ENCODE results near the gene ZBTB11.
"Not testable (repeated sequence)": the region's sequence is repeated elsewhere in the genome, so short reads cannot be mapped to it uniquely, and the experiment has no call there.

Gene ZBTB11

DNA sequence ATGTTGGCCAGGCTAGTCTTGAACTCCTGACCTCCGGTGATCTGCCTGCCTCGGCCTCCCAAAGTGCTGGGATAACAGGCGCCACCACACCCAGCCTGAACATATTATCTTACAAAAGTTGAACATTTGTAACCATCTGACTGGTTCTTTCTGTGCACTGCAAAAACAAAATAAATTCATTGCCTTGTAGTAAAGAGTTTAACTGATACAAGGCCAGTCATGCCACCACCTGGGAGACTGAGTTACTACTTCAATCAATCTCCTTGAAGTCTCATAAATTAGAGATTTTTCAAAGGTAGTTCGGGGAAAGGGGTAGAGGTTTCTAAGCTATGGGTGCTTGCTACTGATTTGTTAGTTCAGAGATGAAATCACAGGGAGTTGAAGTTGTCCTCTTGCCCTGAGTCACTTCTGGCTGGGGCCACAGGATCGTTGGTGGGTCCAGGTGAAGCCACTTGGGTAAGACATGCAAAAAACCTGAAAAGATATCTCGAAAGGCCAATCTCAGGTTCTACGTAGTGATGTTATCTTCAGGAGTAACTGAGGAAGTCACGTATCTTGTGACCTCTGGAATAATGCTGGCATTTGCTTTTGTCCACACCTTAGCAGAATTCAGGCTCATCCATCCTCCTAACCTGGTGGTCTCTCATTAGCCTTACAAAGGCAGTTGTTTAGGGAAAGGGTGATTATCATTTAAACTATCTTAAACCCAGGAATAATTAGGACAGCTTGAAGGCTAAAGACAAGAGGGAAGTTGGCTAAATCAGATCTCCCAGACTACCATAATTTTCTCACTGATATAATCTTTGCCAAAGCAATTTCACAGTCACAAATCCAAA lies 33.7 kb downstream of the ZBTB11 start:
- no peak for DNase-seq (ENCODE audit: low read depth, low spot score)

DNA sequence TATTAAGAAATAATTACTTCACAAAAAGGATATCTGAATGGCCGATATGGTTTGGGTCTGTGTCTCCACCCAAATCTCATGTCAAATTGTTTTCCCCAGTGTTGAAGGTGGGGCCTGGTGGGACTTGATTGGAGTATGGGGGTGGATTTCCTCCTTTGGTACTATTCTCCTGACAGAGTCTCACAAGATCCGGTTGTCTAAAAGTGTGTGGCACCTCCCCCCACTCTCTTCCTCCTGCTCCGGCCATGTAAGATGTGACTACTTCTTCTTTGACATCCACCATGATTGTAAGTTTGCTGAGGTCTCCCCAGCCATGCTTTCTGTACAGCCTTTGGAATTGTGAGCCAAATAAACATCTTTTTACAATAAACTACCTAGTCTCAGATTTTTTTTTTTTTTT lies 34.5 kb downstream of the ZBTB11 start:
- no peak for DNase-seq (ENCODE audit: low read depth, low spot score)

DNA sequence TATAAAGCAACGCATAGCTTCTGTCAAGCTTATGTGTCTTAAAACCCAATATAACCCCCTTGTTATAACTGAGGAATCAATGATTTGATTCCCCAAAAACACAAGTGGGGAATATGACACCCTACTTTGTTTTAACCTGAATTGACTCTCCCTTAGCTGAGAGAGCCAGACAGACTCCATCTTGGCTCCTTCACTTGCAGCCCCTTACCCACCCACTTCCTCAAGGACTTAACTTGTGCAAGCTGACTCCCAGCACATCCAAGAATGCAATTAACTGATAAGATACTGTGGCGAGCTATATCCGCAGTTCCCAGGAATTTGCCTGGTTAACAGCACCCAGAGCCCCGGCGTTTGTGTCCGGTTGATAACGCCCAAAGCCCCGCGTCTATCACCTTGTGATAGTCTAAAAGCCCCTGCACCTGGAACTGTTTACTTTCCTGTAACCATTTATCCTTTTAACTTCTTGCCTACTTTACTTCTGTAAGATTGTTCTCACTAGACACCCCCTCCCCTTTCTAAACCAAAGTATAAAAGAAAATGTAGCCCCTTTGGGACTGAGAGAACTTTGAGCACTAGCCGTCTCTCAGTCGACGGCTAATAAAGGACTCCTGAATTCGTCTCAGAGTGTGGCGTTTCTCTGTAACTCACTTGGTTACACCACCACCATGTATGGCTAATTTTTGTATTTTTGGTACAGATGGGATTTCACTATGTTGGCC lies 35.4 kb downstream of the ZBTB11 start:
- not testable (repeated sequence) for DNase-seq (ENCODE audit: low read depth, low spot score)

DNA sequence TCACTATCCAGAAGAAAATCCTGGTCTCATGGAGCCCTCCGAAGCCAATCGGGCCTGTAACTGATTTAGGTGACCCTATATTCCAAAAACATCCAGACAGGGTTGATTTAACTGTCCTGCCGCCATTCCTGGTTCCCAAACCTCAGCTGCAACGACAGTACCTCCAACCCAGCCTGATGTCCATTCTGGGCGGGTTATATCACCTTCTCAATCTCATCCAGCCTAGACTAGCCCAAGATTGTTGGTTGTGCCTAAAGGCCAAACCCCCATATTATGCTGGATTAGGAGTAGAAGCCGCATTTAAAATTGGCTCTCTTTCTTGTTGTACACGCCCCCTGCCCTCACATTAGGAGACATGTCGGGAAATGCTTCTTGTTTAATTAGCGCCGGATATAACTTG lies 36.7 kb downstream of the ZBTB11 start:
- no peak for DNase-seq (ENCODE audit: low read depth, low spot score)

DNA sequence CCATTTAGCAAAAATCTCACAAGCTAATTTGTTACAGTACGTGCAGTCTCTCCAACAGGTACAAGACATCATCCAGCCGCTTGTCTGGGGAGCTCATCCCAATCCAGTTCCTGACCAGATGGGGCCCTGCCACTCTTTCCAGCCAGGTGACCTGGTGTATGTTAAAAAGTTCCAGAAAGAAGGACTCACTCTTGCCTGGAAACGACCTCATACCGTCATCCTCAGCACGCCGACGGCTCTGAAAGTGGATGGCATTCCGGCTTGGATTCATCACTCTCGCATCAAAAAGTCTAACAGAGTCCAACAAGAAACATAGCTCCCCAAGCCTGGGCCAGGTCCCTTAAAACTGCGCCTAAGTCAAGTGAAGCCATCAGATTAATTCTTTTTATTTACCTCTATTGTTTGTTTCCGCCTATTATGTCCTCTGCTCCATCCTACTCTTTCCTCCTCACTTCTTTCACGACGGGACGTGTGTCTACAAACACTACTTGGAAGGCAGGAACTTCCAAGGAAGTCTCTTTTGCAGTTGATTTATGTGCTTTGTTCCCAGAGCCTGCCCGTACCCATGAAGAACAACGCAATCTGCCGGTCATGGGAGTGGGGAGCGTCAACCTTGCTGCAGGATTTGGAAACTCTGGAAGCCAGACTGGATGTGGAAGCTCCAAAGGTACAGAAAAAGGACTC lies 37.5 kb downstream of the ZBTB11 start:
- DNase-seq (ENCODE audit: low read depth, low spot score) = no peak

DNA sequence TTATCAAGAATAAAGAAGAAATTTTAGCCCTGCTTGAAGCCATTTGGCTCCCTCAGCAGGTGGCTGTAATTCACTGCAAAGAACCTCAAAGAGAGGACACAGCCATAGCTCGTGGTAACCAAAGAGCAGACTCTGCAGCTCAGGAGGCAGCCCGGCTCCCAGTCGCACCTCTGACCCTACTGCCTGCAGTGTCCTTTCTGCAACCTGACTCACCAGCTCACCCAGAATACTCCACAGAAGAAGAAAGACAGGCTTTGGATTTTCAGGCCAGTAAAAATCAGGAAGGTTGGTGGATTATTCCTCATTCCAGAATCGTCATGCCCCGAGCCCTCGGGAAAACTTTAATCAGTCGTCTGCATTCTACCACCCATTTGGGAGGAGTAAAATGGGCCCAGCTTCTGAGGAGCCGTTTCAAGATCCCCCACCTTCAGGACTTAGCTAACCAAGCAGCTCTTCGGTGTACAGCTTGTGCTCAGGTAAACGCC lies 38.6 kb downstream of the ZBTB11 start:
- DNase-seq (ENCODE audit: low read depth, low spot score) = no peak

DNA sequence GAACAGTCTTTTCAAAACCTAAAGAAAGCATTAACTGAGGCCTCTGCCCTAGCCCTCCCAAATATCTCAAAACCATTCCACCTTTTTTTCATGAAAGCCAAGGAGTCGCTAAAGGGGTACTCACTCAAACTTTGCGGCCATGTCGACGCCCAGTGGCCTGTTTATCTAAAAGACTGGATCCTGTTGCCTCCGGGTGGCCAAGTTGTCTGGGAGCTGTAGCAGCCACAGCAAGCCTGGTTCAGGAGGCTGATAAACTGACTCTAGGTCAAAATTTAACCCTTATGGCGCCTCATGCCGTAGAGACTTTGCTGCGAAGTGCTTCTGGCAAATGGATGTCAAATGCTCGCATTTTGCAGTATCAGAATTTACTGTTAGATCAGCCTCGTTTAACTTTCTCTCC lies 39.5 kb downstream of the ZBTB11 start:
- DNase-seq (ENCODE audit: low read depth, low spot score) = no peak

DNA sequence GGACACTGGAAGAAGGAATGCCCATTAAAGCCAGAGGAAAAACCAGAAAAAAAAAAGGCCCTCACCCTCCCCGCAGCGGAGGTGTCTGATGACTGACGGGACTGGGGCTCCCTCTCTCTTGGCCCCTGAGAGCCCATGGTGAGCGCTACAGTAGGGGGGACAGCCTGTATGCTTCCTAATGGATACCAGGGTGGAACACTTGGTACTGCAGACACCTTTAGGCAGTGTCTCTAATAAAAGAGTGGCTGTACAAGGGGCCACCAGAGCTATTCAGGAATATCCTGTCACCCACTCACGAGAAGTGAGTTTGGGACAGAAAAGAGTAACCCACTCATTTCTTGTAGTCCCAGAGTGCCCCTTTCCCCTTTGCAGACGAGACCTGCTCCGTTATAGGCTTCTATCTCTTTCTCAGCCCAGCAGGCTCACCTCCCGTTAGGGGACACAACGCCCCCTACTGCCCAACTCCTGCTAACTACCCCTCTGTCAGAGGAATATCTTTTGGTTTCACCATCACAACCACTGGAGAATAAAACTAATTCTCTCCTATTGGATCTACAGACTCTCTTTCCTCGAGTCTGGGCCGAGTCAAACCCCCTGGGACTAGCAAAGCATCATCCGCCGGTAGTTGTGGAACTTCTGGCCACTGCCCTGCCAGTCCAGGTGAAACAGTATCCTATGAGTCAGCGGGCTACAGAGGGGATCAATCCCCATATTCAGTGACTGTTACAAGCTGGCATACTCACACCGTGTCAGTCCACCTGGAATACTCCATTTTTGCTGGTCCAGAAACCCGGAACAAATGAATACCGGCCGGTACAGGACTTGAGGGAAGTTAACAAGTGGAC lies 40.8 kb downstream of the ZBTB11 start:
- DNase-seq (ENCODE audit: low read depth, low spot score) = peak; percentile 20

DNA sequence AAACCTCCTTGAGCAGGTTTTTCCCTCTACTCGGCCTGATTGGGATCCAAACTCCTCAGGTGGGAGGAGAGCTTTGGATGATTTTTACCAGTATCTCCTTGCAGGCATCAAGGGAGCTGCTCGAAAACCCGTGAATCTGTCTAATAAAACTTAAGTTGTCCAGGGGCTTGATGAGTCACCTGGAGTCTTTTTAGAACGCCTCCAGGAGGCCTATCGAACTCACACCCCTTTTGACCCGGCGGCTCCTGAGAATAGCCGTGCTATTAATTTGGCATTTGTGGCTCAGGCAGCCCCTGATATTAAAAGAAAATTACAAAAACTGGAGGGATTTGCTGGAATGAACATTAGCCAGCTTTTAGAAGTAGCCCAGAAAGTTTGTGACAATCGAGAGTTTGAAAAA lies 41.6 kb downstream of the ZBTB11 start:
- no peak for DNase-seq (ENCODE audit: low read depth, low spot score)

DNA sequence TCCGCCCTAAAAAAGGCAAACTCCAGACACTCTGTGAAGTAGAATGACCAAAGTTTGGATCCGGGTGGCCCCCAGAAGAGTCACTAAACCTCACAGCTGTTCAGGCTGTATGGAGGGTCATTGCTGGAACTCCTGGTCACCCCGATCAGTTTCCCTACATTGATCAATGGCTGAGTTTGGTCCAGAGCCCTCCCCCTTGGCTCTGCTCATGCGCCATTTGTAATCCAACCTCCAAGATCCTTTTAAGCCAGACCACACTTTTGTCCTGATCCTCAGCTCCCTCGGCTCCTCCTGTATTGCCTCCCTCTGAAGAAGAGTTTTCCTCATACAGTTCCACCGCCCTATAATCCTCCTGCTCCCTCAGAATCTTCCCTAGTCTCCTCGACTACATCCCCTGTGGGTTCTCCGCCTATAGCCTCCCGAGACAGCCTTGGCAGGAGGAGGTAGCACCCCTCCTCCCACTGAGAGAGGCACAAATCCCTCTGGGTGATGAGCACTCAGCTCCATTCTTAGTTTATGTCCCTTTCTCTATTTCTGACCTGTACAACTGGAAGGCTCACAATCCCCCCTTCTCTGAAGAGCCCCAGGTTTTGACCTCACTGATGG lies 42.2 kb downstream of the ZBTB11 start:
- DNase-seq (ENCODE audit: low read depth, low spot score) = no peak

DNA sequence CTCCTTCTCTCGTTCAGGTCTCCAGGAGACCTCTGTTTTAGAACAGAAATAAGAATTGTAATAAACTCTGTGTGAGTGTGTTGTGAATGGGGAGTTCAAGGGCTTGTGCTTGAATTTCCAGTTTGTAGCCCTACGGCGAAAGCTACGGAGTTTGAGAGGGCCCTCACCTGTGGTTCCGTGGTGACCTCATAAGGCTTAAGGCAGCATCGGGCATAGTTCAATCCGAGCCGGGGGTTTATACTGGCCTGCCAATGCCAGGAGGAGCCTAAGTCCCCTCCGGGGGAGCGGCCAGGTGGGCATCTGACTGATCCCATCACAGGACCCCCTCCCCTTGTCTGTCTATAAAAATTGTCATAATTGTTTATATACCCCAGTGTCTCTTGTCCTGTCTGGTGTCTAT lies 43.7 kb downstream of the ZBTB11 start:
- no peak for DNase-seq (ENCODE audit: low read depth, low spot score)

DNA sequence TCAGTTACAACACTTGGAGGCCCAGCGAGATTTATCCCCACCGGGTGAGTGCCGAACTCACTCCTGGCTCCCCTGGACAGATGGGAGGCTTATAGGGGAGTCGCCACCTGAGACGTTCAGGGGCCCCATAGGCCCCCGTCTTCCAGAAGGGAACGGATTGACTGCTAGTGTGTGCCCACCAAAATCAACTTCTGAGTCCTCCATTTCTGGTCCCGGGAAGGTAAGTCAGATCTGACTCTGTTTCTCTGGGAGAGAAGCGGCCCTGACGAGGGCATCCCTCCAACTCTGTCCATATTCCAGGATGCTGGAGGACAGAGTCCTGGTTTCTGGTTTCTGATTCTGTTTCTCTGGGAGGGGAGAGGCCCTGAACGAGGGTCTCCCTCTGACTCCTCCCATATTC lies 44.3 kb downstream of the ZBTB11 start:
- no peak for DNase-seq (ENCODE audit: low read depth, low spot score)

DNA sequence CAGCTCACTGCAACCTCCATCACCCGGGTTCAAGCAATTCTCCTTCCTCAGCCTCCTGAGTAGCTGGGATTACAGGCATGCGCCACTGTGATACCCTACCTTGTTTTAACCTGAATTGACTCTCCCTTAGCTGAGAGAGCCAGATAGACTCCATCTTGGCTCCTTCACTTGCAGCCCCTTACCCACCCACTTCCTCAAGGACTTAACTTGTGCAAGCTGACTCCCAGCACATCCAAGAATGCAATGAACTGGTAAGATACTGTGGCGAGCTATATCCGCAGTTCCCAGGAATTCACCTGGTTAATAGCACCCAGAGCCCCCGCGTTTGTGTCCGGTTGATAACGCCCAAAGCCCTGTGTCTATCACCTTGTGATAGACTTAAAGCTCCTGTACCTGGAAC lies 45.0 kb downstream of the ZBTB11 start:
- DNase-seq (ENCODE audit: low read depth, low spot score) = not testable (repeated sequence)

DNA sequence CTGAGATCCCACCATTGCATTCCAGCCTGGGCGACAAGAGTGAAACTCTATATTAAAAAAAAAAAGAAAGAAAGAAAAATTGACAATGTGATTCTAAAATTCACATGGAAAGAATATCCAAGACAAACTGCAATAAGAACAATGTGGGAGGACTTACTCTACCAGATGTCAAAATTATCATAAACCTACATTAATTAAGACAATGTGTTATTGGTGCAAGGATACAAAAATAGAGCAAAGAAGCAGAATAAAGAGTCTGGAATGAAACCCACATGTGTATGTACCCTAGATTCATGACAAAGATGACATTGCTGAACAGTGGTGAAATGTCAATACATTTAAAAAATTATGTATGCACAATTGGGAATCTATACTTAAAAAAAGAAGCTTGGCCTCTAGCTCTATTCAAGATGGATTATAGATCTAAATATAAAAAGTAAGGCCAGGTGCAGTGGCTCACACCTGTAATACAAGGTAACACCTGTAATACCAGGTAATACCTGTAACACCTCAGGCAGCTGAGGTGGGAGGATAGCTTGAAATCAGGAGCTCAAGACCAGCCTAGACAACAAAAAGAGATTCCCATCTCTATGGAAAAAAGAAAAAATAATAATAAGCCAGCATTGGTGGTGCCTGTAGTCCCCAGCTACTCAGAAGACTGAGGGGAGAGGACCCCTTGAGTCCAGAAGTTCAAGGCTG lies 45.7 kb downstream of the ZBTB11 start:
- no peak for DNase-seq (ENCODE audit: low read depth, low spot score)

DNA sequence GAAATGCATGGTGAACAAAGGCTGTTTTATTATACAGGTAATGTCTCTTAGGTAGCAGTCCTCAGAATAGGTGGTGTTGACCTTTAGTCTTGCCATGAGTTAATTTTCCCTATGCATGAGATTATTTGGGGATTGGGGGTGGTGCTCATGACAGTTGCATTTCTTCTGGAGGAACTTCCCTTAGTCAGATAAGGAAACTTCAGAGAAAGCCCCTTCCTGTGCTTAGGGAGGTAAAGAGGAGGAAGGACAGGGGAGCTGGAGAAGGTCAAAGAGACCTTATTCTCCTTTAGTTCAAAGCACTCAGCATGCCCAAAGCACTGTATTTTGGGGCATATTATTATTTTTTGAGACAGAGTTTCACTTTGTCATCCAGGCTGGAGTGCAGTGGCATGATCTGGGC lies 47.7 kb downstream of the ZBTB11 start:
- DNase-seq (ENCODE audit: low read depth, low spot score) = no peak

DNA sequence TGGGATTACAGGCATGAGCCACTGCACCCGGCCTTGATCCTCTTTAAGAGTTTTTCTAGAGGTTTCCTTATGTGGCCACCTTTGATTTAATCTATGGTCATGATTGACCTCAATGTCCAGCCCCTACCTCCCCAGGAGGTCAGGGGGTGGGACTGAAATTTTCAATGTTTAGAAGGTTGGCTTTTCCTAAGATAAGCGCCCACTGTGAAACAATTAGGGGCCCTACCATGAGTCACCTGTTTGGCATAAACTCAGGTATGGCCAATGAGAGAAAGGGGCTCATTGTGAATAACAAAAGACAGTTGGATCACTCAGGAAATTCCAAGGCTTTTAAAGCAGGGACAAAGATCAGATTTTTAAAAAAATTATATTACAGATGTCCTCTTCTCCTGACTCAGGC lies 51.1 kb downstream of the ZBTB11 start:
- DNase-seq (ENCODE audit: low read depth, low spot score) = no peak

DNA sequence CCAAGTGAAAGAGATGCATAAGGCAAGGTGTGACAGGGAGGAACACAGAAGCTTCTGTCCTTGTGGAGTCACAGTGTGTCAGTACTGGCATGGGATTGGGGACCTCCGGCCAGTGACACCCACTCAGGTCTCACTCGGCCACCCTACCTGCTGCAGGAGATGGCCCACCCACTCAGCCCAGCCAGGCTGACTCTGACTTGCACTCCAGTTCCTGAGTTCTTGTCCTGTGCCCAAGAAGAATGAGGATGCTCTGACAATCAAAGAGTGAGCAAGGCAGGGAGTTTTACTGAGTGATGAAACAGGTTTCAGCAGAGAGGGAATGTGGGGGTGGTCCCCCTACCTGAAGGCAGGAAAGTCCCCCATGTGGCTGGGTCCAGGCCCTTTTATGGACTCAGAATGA lies 52.1 kb downstream of the ZBTB11 start:
- no peak for DNase-seq (ENCODE audit: low read depth, low spot score)

DNA sequence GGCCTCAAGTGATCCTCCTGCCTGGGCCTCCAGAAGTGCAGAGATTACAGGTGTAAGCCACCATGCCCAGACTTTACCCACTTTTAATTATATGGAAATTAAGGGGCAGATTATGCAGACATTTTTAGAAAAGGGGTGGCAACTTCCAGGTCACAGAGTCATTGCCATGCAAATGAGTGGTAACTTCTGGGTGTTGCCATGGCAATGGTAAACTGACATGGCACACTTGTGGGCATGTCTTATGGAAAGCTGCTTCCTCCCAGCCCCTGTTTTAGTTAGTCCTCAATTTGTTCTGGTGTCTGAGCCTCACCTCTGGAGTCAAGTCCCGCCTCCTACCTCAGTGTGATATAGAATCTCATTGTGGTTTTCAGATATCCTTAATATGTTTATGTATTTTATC lies 53.3 kb downstream of the ZBTB11 start:
- no peak for DNase-seq (ENCODE audit: low read depth, low spot score)

DNA sequence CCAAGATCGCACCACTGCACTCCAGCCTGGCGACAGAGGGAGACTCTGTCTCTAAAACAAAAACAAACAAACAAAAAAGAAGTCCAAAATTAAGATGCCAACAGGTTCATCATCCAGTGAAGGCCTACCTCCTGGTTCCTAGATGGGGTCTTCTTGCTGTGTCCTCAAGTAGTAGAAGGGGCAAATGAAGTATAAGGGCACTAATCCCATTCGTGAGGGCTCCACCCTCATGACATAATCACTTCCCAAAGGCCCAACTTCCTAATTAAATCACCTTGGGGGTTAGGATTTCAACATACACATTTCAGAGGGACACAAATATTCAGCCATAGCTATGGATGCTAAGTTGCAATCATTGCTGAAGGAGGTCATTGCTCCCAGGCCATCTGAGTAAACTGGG lies 57.2 kb downstream of the ZBTB11 start:
- DNase-seq (ENCODE audit: low read depth, low spot score) = no peak

DNA sequence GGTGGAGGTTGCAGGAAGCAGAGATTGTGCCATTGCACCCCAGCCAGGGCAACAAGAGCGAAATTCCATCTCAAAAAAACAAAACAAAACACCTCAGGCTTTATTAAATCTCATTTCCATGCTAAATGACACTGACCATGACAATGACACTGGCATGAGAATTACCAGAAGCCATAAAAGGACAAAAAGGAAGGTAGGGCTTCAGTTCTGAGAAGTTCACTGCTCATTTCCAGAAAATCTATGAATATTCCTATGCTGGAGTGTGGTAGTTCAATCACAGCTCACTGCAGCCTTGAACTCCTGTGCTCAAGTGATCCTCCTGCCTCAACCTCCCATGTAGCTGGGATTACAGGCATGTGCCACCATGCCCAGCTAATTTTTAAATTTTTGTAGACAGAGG lies 58.2 kb downstream of the ZBTB11 start:
- DNase-seq (ENCODE audit: low read depth, low spot score) = no peak

DNA sequence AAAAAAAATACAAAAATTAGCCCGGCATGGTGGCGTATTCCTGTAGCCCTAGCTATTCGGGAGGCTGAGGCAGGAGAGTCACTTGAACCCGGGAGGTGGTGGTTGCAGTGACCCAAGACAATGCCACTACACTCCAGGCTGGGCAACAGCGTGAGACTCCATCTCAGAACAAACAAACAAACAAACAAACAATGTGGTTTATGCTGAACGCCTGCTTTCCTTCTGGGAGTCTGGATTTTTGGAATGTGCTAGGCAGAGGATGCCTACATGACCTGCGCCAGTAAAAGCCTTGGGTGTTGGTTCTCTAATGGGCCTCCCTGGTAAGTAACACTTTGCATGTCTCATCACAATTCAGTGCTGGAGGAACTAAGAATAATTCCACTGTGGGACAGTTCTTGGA lies 59.5 kb downstream of the ZBTB11 start:
- DNase-seq (ENCODE audit: low read depth, low spot score) = no peak

Data from activated naive CD8-positive, alpha-beta T cell treated with anti-CD3 and anti-CD28 coated beads, Interleukin-2, amount 50 U/mL, for 16 hours (primary cell).